GM12878 (cell line): ENCODE results near the gene LCMT1. TPM values are rescaled to one million over a fixed set of nuclear protein-coding genes. Genes with fewer than 3 reads are reported as not detected.

Experiments
- CHD4 ChIP-seq: fragments of 200-600 bp; sonication (generic); IDR thresholded peaks from 2 replicates; pipeline ENCODE4 v1.6.1; 2016; ENCODE audit warnings: mild to moderate bottlenecking
- CREM ChIP-seq: IDR thresholded peaks from 2 replicates; pipeline ENCODE4 v1.6.1; 2014; ENCODE audit warnings: antibody characterized with exemption, low read depth
- HDAC2 ChIP-seq: fragments of 200-600 bp; sonication (generic); IDR thresholded peaks from 2 replicates; pipeline ENCODE4 v1.6.1; 2017
- NBN ChIP-seq: fragments of 450-650 bp; IDR thresholded peaks from 2 replicates; pipeline ENCODE4 v1.6.1; 2016
- NFYB ChIP-seq: IDR thresholded peaks from 2 replicates; pipeline ENCODE4 v1.6.1; 2011; ENCODE audit warnings: low read depth, mild to moderate bottlenecking, low read length, improper control_type of control experiment, moderate library complexity; ENCODE audit not compliant: insufficient read depth
- POLR2AphosphoS2 ChIP-seq: IDR thresholded peaks from 2 replicates; pipeline ENCODE4 v1.6.1; 2011; ENCODE audit warnings: low read depth, mild to moderate bottlenecking, low read length, improper control_type of control experiment, moderate library complexity
- POU2F2 ChIP-seq: IDR thresholded peaks from 3 replicates; pipeline ENCODE4 v1.6.1; 2011; ENCODE audit warnings: low read depth, mild to moderate bottlenecking, low read length, borderline replicate concordance
- RBBP5 ChIP-seq: fragments of 200-600 bp; sonication (generic); conservative IDR thresholded peaks from 2 replicates; pipeline ENCODE4 v1.6.1; 2016
- RUNX3 ChIP-seq: IDR thresholded peaks from 2 replicates; pipeline ENCODE4 v1.6.1; 2012; ENCODE audit warnings: low read length, inconsistent platforms
- SIN3A ChIP-seq: IDR thresholded peaks from 2 replicates; pipeline ENCODE4 v1.6.1; 2012; ENCODE audit warnings: low read depth, low read length, improper control_type of control experiment
- SMAD1 ChIP-seq: fragments of 450-650 bp; IDR thresholded peaks from 2 replicates; pipeline ENCODE4 v1.6.1; 2018; ENCODE audit warnings: mild to moderate bottlenecking, low read depth; ENCODE audit not compliant: partially characterized antibody
- SMAD5 ChIP-seq: IDR thresholded peaks from 2 replicates; pipeline ENCODE4 v1.6.1; 2016; ENCODE audit warnings: antibody characterized with exemption, low read depth
- STAT1 ChIP-seq: fragments of 450-650 bp; conservative IDR thresholded peaks from 2 replicates; pipeline ENCODE4 v1.6.1; 2014; ENCODE audit warnings: antibody characterized with exemption, mild to moderate bottlenecking
- TARDBP ChIP-seq: IDR thresholded peaks from 2 replicates; pipeline ENCODE4 v1.6.1; 2016; ENCODE audit warnings: borderline replicate concordance
- TCF12 ChIP-seq: IDR thresholded peaks from 2 replicates; pipeline ENCODE4 v1.6.1; 2011; ENCODE audit warnings: low read depth, mild to moderate bottlenecking, low read length
- TCF7 ChIP-seq: IDR thresholded peaks from 2 replicates; pipeline ENCODE4 v1.6.1; 2014; ENCODE audit warnings: antibody characterized with exemption, borderline replicate concordance
- ZNF217 ChIP-seq: fragments of 450-650 bp; IDR thresholded peaks from 2 replicates; pipeline ENCODE4 v1.6.1; 2017; ENCODE audit warnings: antibody characterized with exemption, mild to moderate bottlenecking
- ZNF384 ChIP-seq: IDR thresholded peaks from 2 replicates; pipeline ENCODE4 v1.6.1; 2012; ENCODE audit warnings: low read depth, mild to moderate bottlenecking, low read length, improper control_type of control experiment, borderline replicate concordance
- polyA plus RNA-seq, 11 experiments: library from polyadenylated mRNA; depleted of rRNA in 4 of 11; unstranded in 6 of 11; stranded (reverse) in 5 of 11; fragments of >200 nt; fragmentation: Nextera tagmentation in 4 of 11; fragmentation: Illumina TruSeq in 1 of 11; extraction: Ambion mirVana in 4 of 11; extraction: Trizol in 1 of 11; gene quantifications; 1 replicate in 1 of 11; 2 replicates in 10 of 11; pipeline versions ENCODE4 v1.2.1 to v1.2.3, GENCODE V29; 2011 to 2016; ENCODE audit warnings: inconsistent platforms in 2 of 11, missing spikeins in 2 of 11, low read depth in 1 of 11
- total RNA-seq, 4 experiments: library from RNA; depleted of rRNA in 3 of 4; stranded (reverse); fragments of >200 nt in 3 of 4; fragmentation: Illumina TruSeq in 1 of 4; extraction: Trizol in 1 of 4; gene quantifications; 2 replicates each; pipeline versions ENCODE4 v1.2.1 to v1.2.3, GENCODE V29; 2013 to 2021
- TF ChIP-seq, protein P1 (sequence below): IDR thresholded peaks from 2 replicates; pipeline ENCODE4 v1.6.1; 2012; ENCODE audit warnings: low read length, inconsistent platforms
- TF ChIP-seq, protein P2 (sequence below): IDR thresholded peaks from 2 replicates; pipeline ENCODE4 v1.6.1; 2011; ENCODE audit warnings: mild to moderate bottlenecking, low read depth, low read length, moderate library complexity; ENCODE audit not compliant: insufficient replicate concordance
- TF ChIP-seq, protein P3 (sequence below): IDR thresholded peaks from 2 replicates; pipeline ENCODE4 v1.6.1; 2012; ENCODE audit warnings: mild to moderate bottlenecking, low read depth, low read length
- TF ChIP-seq, protein P4 (sequence below): IDR thresholded peaks from 2 replicates; pipeline ENCODE4 v1.6.1; 2012; ENCODE audit warnings: low read depth, low read length, improper control_type of control experiment

The LCMT1 gene
- total and polyA plus RNA-seq, 10 of the 15 experiments (the other 5 are each of a cell fraction or from before 2014, with no cell fraction given): 19.7 to 51.2 (median 32.6) TPM

DNA sequence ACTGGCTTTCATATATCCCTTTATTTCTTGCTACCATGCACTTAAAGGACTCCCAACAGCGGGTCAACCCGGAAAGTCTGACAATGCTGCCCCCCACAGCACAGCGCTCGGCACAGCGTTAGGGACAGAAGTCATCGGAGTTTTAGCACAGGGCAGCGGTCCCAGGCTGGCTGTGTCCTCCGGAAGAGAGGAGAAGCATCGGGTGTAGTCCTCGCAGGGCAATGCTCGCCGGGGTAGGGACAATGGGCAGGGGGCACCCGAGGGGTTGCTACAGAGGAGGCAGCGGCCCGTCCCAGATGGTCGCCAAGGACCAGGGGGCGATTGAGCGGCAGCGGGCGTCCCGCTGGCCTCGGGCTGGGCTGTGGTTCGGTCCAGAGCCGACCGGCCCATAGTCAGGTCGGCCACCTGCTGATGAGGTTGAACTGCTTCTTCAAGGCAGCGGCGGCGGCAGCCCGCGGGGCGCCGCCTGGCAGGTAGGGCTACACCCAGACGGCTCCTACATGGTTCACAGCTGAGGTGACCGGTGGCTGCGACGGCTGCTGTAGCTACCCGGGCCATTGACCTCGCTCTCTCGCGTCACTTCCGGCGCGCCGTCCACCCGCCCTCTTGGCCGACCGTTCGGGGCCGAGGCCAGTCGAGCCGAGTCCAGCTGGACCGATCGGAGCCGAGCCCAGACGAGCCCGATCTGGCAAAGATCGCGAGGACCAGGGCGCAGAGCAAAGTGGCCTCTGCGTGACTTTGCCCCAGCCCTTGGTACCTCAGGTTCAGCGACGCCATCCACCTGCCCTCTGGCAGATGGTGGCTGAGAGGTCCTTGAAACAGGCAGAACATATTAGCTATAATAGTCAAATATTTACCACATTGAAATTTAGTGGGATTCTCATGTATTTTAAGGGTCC lies 4.7 kb upstream of the LCMT1 start (continued):
- TF ChIP-seq NBN: peak; percentile 63; the same call in 1 of the 2 replicates
- TF ChIP-seq SIN3A: no peak; the same call in 1 of the 2 replicates
- no peak for TF ChIP-seq POU2F2
- peak; percentile 99 for TF ChIP-seq CREM
- no peak for TF ChIP-seq TARDBP
- TF ChIP-seq HDAC2: no peak
- no peak for TF ChIP-seq ZNF217
- TF ChIP-seq, protein P1, sequence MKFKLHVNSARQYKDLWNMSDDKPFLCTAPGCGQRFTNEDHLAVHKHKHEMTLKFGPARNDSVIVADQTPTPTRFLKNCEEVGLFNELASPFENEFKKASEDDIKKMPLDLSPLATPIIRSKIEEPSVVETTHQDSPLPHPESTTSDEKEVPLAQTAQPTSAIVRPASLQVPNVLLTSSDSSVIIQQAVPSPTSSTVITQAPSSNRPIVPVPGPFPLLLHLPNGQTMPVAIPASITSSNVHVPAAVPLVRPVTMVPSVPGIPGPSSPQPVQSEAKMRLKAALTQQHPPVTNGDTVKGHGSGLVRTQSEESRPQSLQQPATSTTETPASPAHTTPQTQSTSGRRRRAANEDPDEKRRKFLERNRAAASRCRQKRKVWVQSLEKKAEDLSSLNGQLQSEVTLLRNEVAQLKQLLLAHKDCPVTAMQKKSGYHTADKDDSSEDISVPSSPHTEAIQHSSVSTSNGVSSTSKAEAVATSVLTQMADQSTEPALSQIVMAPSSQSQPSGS: no peak
- no peak for TF ChIP-seq TCF7
- TF ChIP-seq RBBP5: no peak
- TF ChIP-seq ZNF384: no peak
- TF ChIP-seq, protein P2, sequence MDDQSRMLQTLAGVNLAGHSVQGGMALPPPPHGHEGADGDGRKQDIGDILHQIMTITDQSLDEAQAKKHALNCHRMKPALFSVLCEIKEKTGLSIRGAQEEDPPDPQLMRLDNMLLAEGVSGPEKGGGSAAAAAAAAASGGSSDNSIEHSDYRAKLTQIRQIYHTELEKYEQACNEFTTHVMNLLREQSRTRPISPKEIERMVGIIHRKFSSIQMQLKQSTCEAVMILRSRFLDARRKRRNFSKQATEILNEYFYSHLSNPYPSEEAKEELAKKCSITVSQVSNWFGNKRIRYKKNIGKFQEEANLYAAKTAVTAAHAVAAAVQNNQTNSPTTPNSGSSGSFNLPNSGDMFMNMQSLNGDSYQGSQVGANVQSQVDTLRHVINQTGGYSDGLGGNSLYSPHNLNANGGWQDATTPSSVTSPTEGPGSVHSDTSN: no peak
- no peak for TF ChIP-seq STAT1
- TF ChIP-seq CHD4: no peak
- TF ChIP-seq, protein P3, sequence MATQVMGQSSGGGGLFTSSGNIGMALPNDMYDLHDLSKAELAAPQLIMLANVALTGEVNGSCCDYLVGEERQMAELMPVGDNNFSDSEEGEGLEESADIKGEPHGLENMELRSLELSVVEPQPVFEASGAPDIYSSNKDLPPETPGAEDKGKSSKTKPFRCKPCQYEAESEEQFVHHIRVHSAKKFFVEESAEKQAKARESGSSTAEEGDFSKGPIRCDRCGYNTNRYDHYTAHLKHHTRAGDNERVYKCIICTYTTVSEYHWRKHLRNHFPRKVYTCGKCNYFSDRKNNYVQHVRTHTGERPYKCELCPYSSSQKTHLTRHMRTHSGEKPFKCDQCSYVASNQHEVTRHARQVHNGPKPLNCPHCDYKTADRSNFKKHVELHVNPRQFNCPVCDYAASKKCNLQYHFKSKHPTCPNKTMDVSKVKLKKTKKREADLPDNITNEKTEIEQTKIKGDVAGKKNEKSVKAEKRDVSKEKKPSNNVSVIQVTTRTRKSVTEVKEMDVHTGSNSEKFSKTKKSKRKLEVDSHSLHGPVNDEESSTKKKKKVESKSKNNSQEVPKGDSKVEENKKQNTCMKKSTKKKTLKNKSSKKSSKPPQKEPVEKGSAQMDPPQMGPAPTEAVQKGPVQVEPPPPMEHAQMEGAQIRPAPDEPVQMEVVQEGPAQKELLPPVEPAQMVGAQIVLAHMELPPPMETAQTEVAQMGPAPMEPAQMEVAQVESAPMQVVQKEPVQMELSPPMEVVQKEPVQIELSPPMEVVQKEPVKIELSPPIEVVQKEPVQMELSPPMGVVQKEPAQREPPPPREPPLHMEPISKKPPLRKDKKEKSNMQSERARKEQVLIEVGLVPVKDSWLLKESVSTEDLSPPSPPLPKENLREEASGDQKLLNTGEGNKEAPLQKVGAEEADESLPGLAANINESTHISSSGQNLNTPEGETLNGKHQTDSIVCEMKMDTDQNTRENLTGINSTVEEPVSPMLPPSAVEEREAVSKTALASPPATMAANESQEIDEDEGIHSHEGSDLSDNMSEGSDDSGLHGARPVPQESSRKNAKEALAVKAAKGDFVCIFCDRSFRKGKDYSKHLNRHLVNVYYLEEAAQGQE: no peak
- TF ChIP-seq RUNX3: peak; percentile 27; the same call in 1 of the 2 replicates
- no peak for TF ChIP-seq POLR2AphosphoS2
- 0 out of 2 replicates have a peak, but pooled peaks have one; percentile 54 for TF ChIP-seq TCF12
- TF ChIP-seq NFYB: no peak
- peak; percentile 71; the same call in 1 of the 2 replicates for TF ChIP-seq SMAD5
- TF ChIP-seq, protein P4, sequence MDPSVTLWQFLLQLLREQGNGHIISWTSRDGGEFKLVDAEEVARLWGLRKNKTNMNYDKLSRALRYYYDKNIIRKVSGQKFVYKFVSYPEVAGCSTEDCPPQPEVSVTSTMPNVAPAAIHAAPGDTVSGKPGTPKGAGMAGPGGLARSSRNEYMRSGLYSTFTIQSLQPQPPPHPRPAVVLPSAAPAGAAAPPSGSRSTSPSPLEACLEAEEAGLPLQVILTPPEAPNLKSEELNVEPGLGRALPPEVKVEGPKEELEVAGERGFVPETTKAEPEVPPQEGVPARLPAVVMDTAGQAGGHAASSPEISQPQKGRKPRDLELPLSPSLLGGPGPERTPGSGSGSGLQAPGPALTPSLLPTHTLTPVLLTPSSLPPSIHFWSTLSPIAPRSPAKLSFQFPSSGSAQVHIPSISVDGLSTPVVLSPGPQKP: peak; percentile 97
- no peak for TF ChIP-seq SMAD1
